ENCODE data around the gene IL33.

DNA sequence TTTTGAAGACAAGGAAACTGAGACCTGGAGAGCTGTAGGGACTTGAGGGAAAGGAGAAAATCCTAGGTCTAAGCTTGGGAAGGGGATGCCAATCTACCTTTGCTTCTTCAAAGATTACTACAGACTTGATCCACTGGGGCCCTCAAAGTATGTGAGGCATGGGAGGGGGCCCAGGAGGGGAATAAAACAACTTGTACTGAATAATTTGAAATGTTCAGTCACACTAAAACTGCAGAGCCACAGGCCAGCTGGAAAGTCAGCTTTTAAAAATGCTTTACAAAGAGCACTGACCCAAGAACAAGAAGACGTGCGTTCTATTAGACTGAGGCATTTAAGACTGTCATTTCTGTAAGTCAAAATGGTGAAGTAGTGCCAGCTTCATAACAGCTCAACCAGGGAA lies 13.6 kb downstream of the IL33 start:
- TF ChIP-seq POLR2AphosphoS5 (IDR thresholded peaks at IDR 0.05; ENCODE audit: low read depth, low read length) (no peak), FOXP2 (optimal IDR thresholded peaks at IDR 0.05; ENCODE audit: borderline replicate concordance, extremely low read depth, extremely low read length, insufficient read depth) (no peak), TAF1 (IDR thresholded peaks at IDR 0.05; ENCODE audit: borderline replicate concordance, insufficient read depth, low read length) (no peak)
- TF ChIP-seq, protein P1, sequence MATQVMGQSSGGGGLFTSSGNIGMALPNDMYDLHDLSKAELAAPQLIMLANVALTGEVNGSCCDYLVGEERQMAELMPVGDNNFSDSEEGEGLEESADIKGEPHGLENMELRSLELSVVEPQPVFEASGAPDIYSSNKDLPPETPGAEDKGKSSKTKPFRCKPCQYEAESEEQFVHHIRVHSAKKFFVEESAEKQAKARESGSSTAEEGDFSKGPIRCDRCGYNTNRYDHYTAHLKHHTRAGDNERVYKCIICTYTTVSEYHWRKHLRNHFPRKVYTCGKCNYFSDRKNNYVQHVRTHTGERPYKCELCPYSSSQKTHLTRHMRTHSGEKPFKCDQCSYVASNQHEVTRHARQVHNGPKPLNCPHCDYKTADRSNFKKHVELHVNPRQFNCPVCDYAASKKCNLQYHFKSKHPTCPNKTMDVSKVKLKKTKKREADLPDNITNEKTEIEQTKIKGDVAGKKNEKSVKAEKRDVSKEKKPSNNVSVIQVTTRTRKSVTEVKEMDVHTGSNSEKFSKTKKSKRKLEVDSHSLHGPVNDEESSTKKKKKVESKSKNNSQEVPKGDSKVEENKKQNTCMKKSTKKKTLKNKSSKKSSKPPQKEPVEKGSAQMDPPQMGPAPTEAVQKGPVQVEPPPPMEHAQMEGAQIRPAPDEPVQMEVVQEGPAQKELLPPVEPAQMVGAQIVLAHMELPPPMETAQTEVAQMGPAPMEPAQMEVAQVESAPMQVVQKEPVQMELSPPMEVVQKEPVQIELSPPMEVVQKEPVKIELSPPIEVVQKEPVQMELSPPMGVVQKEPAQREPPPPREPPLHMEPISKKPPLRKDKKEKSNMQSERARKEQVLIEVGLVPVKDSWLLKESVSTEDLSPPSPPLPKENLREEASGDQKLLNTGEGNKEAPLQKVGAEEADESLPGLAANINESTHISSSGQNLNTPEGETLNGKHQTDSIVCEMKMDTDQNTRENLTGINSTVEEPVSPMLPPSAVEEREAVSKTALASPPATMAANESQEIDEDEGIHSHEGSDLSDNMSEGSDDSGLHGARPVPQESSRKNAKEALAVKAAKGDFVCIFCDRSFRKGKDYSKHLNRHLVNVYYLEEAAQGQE (IDR thresholded peaks at IDR 0.05; ENCODE audit: insufficient read depth in 1 of 2, low read depth in 2 of 2, low read length in 2 of 2): no peak
